Endodermal cell (in vitro differentiated cells): ENCODE measurements around the gene LRP8. TPM values are rescaled to one million over a fixed set of nuclear protein-coding genes. Genes with fewer than 3 reads are reported as not detected.

Experiments used
- DNase-seq: peaks from one replicate; pipeline ENCODE4 v3.0.0-alpha.2; 2017
- H3K27ac ChIP-seq: 2 replicates; pipeline ENCODE4 v1.5.1; 2013; ENCODE audit warnings: mild to moderate bottlenecking, low read depth, low read length, moderate library complexity
- H3K27me3 ChIP-seq: 2 replicates; pipeline ENCODE4 v1.6.1; 2013; ENCODE audit warnings: mild to moderate bottlenecking, low read length, moderate library complexity; ENCODE audit not compliant: insufficient read depth, control insufficient read depth, poor library complexity, severe bottlenecking
- H3K36me3 ChIP-seq: 2 replicates; pipeline ENCODE4 v1.7.0; 2013; ENCODE audit warnings: mild to moderate bottlenecking, low read length, moderate library complexity; ENCODE audit not compliant: control insufficient read depth, insufficient read depth
- H3K4me1 ChIP-seq: one replicate; pipeline ENCODE4 v1.7.0; 2013; ENCODE audit warnings: low read length; ENCODE audit not compliant: control insufficient read depth, insufficient read depth
- H3K4me3 ChIP-seq: 2 replicates; pipeline ENCODE4 v1.5.1; 2013; ENCODE audit warnings: mild to moderate bottlenecking, low read length, moderate library complexity
- H3K9ac ChIP-seq: 2 replicates; pipeline ENCODE4 v1.6.1; 2013; ENCODE audit warnings: mild to moderate bottlenecking, low read length, moderate library complexity; ENCODE audit not compliant: poor library complexity, severe bottlenecking; ENCODE audit errors: extremely low read depth
- H3K9me3 ChIP-seq: 2 replicates; pipeline ENCODE4 v1.6.1; 2013; ENCODE audit warnings: mild to moderate bottlenecking, low read length, moderate library complexity; ENCODE audit not compliant: control insufficient read depth
- H3K27ac Mint-ChIP-seq: 2 replicates; pipeline ENCODE4 v1.8.0; 2020; ENCODE audit warnings: mixed read lengths
- H3K27me3 Mint-ChIP-seq: 2 replicates; pipeline ENCODE4 v1.8.0; 2021; ENCODE audit warnings: mild to moderate bottlenecking, mixed read lengths; ENCODE audit not compliant: insufficient read depth
- H3K36me3 Mint-ChIP-seq: 2 replicates; pipeline ENCODE4 v1.8.0; 2020; ENCODE audit warnings: low read depth, mixed read lengths
- H3K4me1 Mint-ChIP-seq: 2 replicates; pipeline ENCODE4 v1.8.0; 2020; ENCODE audit warnings: mixed read lengths
- H3K4me3 Mint-ChIP-seq: 2 replicates; pipeline ENCODE4 v1.8.0; 2020; ENCODE audit warnings: mild to moderate bottlenecking, moderate library complexity, mixed read lengths
- H3K9me3 Mint-ChIP-seq: 2 replicates; pipeline ENCODE4 v1.8.0; 2020; ENCODE audit warnings: mild to moderate bottlenecking, mixed read lengths
- WGBS, 2 experiments: methylation state at CpG; one replicate each; pipeline versions ENCODE4 v1.1.5 to v1.1.7; 2013; ENCODE audit warnings: missing lambda C conversion rate in 2 of 2, mixed read lengths in 1 of 2; ENCODE audit not compliant: insufficient coverage in 1 of 2, insufficient read length in 1 of 2; 5-methylcytosine and 5-hydroxymethylcytosine counted together
- total RNA-seq, 2 donors: library from RNA; stranded (reverse); fragmentation: NEBNext Ultra II Directional in 1 of 2; extraction: Animal tissue kit (Norgen Biotek cat#: 25700) in 1 of 2; gene quantifications; 2 replicates in 1 of 2; 3 replicates in 1 of 2; pipeline ENCODE4 v1.2.1, GENCODE V29; 2021
- TF ChIP-seq, protein P1 (sequence below): fragments of 200-600 bp; sonication (generic); conservative IDR thresholded peaks from 2 replicates; pipeline ENCODE4 v1.5.0; 2021; ENCODE audit warnings: antibody characterized with exemption, mild to moderate bottlenecking

LRP8 gene
- total RNA-seq, 2 donors from 2014 or later, result 29.1 to 39.6 TPM

DNA sequence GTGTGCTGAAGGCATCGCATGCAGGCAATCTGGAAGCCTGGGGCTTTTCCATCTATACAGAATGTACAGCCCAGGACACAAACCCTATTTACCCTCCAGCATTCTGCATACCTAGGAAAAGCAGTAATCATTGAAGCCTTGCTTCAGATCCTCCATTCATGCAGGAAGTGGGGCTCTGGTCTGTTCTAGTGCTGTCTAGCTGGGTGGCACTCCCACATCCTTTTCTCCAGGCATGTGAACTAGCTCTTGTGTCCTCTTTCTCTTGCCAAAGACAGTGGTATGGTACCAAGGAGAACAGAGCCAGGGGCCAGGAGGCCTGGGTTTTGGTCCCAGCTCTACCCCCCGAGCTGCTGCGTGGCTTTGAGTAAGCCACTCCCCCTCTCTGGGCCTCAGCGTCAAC lies 21.7 kb downstream of the LRP8 start:
- H3K4me1 Mint-ChIP-seq, result peaks cover 22% of the 10 kb centered on the region
- no peak overlapping the region for H3K9ac ChIP-seq
- H3K36me3 ChIP-seq, result no peaks in the 10 kb centered on the region
- H3K4me1 ChIP-seq, result no peaks in the 10 kb centered on the region
- no peaks in the 10 kb centered on the region for H3K9me3 Mint-ChIP-seq
- H3K4me3 Mint-ChIP-seq, result no peak overlapping the region
- no peak for DNase-seq
- WGBS, 2 experiments, result 81 to 100% methylated on average over 1 to 4 of the region's 4 CpGs
- H3K27me3 ChIP-seq, result no peaks in the 10 kb centered on the region
- H3K36me3 Mint-ChIP-seq, result peaks cover 12% of the 10 kb centered on the region
- no peak overlapping the region for H3K4me3 ChIP-seq
- H3K27ac Mint-ChIP-seq, result no peak overlapping the region
- TF ChIP-seq, protein P1, sequence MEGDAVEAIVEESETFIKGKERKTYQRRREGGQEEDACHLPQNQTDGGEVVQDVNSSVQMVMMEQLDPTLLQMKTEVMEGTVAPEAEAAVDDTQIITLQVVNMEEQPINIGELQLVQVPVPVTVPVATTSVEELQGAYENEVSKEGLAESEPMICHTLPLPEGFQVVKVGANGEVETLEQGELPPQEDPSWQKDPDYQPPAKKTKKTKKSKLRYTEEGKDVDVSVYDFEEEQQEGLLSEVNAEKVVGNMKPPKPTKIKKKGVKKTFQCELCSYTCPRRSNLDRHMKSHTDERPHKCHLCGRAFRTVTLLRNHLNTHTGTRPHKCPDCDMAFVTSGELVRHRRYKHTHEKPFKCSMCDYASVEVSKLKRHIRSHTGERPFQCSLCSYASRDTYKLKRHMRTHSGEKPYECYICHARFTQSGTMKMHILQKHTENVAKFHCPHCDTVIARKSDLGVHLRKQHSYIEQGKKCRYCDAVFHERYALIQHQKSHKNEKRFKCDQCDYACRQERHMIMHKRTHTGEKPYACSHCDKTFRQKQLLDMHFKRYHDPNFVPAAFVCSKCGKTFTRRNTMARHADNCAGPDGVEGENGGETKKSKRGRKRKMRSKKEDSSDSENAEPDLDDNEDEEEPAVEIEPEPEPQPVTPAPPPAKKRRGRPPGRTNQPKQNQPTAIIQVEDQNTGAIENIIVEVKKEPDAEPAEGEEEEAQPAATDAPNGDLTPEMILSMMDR, result no peak
- no peaks in the 10 kb centered on the region for H3K9me3 ChIP-seq
- H3K27me3 Mint-ChIP-seq, result no peaks in the 10 kb centered on the region
- no peak overlapping the region for H3K27ac ChIP-seq

DNA sequence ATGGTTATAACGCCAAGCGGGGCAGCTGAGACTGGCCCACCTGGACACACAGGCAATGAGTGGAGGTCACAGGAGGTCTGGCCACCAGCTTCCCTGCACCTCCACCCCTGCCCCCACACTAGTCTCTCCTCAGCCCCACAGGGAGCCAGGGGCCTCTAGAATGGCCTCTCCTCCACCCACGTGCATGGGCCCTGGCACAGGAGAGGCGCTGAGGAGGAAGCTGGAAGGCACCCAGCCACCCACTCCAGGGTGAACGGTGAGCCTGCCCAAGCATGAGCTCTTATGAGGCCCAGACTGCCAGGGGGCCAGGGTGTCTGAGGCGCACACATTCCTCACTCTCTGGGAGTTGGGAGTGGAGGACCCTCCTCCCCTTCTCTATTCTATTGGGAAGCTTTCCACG lies 22.2 kb downstream of the LRP8 start:
- H3K9me3 ChIP-seq, result no peaks in the 10 kb centered on the region
- no peak overlapping the region for H3K27ac ChIP-seq
- TF ChIP-seq, protein P1, result no peak
- no peaks in the 10 kb centered on the region for H3K36me3 ChIP-seq
- Mint-ChIP-seq H3K4me1 (peaks cover 22% of the 10 kb centered on the region), H3K4me3 (no peak overlapping the region), H3K27me3 (no peaks in the 10 kb centered on the region), H3K27ac (no peak overlapping the region), H3K9me3 (no peaks in the 10 kb centered on the region), H3K36me3 (peaks cover 12% of the 10 kb centered on the region)
- no peaks in the 10 kb centered on the region for H3K27me3 ChIP-seq
- 75% methylated on average over 7 of the region's 7 CpGs; no CpG with 5 or more reads in 1 of the 2 experiments for WGBS, 2 experiments
- no peak overlapping the region for H3K4me3 ChIP-seq
- H3K4me1 ChIP-seq, result no peaks in the 10 kb centered on the region
- H3K9ac ChIP-seq, result no peak overlapping the region
- DNase-seq, result no peak

DNA sequence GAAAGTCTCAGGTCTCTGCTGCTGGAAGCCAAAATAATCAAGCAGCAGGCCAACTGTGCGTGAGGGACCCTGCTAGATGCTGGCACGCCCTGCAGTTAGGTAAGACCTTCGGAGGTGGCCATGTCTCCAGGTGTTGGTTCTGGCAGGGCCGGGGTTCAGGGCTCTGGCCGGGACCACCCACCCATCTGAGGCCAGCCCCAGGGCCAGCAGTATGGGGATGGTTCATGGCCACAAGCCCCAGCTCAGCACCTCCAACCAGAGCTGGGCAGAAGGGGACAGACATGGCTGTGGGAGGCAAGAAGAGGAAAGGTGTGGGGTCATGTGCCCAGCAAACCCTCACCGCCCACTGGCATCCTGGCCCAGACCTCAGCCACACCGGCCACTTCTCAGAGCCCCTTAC lies 23.3 kb downstream of the LRP8 start:
- Mint-ChIP-seq H3K4me3 (no peak overlapping the region), H3K27ac (no peak overlapping the region), H3K27me3 (no peaks in the 10 kb centered on the region), H3K4me1 (peaks cover 22% of the 10 kb centered on the region), H3K36me3 (peaks cover 7% of the 10 kb centered on the region), H3K9me3 (no peaks in the 10 kb centered on the region)
- TF ChIP-seq, protein P1, result no peak
- no peaks in the 10 kb centered on the region for H3K27me3 ChIP-seq
- no peaks in the 10 kb centered on the region for H3K36me3 ChIP-seq
- no peaks in the 10 kb centered on the region for H3K9me3 ChIP-seq
- no peak overlapping the region for H3K9ac ChIP-seq
- no peak for DNase-seq
- H3K4me1 ChIP-seq, result no peaks in the 10 kb centered on the region
- 75 to 95% methylated on average over 1 to 7 of the region's 7 CpGs for WGBS, 2 experiments
- H3K27ac ChIP-seq, result no peak overlapping the region
- no peak overlapping the region for H3K4me3 ChIP-seq
